ENCODE measurements around the gene ADAMTS9.

DNA sequence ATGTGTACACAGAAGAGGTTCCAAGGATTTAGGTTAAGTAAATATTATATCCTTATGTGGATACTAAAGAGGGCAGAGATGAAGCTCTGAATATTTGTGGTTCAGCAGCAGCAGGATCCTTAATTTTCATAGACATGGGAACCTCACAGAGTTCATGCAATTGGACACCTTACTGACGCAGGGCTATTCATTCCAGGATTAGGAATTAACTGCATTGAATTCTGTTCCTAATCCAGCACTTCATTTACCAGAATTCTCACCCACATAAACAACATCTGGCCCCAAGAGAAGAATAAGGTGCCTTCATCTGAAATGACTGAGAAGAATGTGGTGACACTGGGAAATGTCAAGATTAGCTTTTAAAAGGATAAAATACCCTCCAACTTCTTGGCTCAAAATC is 62.4 kb downstream of the ADAMTS9 start:
- TF ChIP-seq POLR2AphosphoS5 (IDR thresholded peaks at IDR 0.05; ENCODE audit: low read depth) (no peak), EZH2 (IDR thresholded peaks at IDR 0.05; ENCODE audit: low read depth, unreplicated experiment) (no peak), ZNF114 (CRISPR knock-in tag; IDR thresholded peaks at IDR 0.05) (no peak), CREB1 (CRISPR knock-in tag; IDR thresholded peaks at IDR 0.05; ENCODE audit: low read depth) (no peak), JUNB (IDR thresholded peaks at IDR 0.05; ENCODE audit: unreplicated experiment) (no peak), EZH2phosphoT487 (IDR thresholded peaks at IDR 0.05; ENCODE audit: unreplicated experiment) (no peak), STAT1 (IDR thresholded peaks at IDR 0.05; ENCODE audit: unreplicated experiment) (no peak), NANOG (IDR thresholded peaks at IDR 0.05; ENCODE audit: borderline replicate concordance) (no peak), ZNF331 (CRISPR knock-in tag; IDR thresholded peaks at IDR 0.05; ENCODE audit: low read depth) (no peak)
- TF ChIP-seq, protein P1, sequence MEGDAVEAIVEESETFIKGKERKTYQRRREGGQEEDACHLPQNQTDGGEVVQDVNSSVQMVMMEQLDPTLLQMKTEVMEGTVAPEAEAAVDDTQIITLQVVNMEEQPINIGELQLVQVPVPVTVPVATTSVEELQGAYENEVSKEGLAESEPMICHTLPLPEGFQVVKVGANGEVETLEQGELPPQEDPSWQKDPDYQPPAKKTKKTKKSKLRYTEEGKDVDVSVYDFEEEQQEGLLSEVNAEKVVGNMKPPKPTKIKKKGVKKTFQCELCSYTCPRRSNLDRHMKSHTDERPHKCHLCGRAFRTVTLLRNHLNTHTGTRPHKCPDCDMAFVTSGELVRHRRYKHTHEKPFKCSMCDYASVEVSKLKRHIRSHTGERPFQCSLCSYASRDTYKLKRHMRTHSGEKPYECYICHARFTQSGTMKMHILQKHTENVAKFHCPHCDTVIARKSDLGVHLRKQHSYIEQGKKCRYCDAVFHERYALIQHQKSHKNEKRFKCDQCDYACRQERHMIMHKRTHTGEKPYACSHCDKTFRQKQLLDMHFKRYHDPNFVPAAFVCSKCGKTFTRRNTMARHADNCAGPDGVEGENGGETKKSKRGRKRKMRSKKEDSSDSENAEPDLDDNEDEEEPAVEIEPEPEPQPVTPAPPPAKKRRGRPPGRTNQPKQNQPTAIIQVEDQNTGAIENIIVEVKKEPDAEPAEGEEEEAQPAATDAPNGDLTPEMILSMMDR (conservative IDR thresholded peaks at IDR 0.05; ENCODE audit: low read depth in 2 of 2) = no peak
- TF ChIP-seq, protein P2, sequence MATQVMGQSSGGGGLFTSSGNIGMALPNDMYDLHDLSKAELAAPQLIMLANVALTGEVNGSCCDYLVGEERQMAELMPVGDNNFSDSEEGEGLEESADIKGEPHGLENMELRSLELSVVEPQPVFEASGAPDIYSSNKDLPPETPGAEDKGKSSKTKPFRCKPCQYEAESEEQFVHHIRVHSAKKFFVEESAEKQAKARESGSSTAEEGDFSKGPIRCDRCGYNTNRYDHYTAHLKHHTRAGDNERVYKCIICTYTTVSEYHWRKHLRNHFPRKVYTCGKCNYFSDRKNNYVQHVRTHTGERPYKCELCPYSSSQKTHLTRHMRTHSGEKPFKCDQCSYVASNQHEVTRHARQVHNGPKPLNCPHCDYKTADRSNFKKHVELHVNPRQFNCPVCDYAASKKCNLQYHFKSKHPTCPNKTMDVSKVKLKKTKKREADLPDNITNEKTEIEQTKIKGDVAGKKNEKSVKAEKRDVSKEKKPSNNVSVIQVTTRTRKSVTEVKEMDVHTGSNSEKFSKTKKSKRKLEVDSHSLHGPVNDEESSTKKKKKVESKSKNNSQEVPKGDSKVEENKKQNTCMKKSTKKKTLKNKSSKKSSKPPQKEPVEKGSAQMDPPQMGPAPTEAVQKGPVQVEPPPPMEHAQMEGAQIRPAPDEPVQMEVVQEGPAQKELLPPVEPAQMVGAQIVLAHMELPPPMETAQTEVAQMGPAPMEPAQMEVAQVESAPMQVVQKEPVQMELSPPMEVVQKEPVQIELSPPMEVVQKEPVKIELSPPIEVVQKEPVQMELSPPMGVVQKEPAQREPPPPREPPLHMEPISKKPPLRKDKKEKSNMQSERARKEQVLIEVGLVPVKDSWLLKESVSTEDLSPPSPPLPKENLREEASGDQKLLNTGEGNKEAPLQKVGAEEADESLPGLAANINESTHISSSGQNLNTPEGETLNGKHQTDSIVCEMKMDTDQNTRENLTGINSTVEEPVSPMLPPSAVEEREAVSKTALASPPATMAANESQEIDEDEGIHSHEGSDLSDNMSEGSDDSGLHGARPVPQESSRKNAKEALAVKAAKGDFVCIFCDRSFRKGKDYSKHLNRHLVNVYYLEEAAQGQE (IDR thresholded peaks at IDR 0.05; ENCODE audit: unreplicated experiment) = no peak
- TF ChIP-seq, protein P3, sequence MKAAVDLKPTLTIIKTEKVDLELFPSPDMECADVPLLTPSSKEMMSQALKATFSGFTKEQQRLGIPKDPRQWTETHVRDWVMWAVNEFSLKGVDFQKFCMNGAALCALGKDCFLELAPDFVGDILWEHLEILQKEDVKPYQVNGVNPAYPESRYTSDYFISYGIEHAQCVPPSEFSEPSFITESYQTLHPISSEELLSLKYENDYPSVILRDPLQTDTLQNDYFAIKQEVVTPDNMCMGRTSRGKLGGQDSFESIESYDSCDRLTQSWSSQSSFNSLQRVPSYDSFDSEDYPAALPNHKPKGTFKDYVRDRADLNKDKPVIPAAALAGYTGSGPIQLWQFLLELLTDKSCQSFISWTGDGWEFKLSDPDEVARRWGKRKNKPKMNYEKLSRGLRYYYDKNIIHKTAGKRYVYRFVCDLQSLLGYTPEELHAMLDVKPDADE (IDR thresholded peaks at IDR 0.05) = no peak
- TF ChIP-seq, protein P4, sequence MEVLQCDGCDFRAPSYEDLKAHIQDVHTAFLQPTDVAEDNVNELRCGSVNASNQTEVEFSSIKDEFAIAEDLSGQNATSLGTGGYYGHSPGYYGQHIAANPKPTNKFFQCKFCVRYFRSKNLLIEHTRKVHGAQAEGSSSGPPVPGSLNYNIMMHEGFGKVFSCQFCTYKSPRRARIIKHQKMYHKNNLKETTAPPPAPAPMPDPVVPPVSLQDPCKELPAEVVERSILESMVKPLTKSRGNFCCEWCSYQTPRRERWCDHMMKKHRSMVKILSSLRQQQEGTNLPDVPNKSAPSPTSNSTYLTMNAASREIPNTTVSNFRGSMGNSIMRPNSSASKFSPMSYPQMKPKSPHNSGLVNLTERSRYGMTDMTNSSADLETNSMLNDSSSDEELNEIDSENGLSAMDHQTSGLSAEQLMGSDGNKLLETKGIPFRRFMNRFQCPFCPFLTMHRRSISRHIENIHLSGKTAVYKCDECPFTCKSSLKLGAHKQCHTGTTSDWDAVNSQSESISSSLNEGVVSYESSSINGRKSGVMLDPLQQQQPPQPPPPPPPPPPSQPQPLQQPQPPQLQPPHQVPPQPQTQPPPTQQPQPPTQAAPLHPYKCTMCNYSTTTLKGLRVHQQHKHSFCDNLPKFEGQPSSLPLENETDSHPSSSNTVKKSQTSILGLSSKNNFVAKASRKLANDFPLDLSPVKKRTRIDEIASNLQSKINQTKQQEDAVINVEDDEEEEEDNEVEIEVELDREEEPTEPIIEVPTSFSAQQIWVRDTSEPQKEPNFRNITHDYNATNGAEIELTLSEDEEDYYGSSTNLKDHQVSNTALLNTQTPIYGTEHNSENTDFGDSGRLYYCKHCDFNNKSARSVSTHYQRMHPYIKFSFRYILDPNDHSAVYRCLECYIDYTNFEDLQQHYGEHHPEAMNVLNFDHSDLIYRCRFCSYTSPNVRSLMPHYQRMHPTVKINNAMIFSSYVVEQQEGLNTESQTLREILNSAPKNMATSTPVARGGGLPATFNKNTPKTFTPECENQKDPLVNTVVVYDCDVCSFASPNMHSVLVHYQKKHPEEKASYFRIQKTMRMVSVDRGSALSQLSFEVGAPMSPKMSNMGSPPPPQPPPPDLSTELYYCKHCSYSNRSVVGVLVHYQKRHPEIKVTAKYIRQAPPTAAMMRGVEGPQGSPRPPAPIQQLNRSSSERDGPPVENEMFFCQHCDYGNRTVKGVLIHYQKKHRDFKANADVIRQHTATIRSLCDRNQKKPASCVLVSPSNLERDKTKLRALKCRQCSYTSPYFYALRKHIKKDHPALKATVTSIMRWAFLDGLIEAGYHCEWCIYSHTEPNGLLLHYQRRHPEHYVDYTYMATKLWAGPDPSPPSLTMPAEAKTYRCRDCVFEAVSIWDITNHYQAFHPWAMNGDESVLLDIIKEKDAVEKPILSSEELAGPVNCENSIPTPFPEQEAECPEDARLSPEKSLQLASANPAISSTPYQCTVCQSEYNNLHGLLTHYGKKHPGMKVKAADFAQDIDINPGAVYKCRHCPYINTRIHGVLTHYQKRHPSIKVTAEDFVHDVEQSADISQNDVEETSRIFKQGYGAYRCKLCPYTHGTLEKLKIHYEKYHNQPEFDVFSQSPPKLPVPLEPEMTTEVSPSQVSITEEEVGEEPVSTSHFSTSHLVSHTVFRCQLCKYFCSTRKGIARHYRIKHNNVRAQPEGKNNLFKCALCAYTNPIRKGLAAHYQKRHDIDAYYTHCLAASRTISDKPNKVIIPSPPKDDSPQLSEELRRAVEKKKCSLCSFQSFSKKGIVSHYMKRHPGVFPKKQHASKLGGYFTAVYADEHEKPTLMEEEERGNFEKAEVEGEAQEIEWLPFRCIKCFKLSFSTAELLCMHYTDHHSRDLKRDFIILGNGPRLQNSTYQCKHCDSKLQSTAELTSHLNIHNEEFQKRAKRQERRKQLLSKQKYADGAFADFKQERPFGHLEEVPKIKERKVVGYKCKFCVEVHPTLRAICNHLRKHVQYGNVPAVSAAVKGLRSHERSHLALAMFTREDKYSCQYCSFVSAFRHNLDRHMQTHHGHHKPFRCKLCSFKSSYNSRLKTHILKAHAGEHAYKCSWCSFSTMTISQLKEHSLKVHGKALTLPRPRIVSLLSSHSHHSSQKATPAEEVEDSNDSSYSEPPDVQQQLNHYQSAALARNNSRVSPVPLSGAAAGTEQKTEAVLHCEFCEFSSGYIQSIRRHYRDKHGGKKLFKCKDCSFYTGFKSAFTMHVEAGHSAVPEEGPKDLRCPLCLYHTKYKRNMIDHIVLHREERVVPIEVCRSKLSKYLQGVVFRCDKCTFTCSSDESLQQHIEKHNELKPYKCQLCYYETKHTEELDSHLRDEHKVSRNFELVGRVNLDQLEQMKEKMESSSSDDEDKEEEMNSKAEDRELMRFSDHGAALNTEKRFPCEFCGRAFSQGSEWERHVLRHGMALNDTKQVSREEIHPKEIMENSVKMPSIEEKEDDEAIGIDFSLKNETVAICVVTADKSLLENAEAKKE (CRISPR knock-in tag; IDR thresholded peaks at IDR 0.05) = no peak
